SU-DHL-6 (cell line): ENCODE results near the gene DUSP16.

Source experiments
- EZH2phosphoT487 ChIP-seq: fragments of 200-600 bp; sonication (generic), shearing (Covaris generic); conservative IDR thresholded peaks from 2 replicates; pipeline ENCODE4 v1.6.1; 2018; ENCODE audit warnings: mild to moderate bottlenecking, antibody characterized with exemption, low read length, moderate library complexity, mixed read lengths
- TF ChIP-seq, protein P1 (sequence below): fragments of 200-600 bp; sonication (generic); IDR thresholded peaks from one replicate; pipeline ENCODE4 v1.5.1; 2017; ENCODE audit warnings: antibody characterized with exemption, mild to moderate bottlenecking, low read length, moderate library complexity; ENCODE audit not compliant: insufficient read depth, poor library complexity, severe bottlenecking

GRCh38 chr12:12492547-12492946, 70.1 kb downstream of the DUSP16 start:
- TF ChIP-seq, protein P1, sequence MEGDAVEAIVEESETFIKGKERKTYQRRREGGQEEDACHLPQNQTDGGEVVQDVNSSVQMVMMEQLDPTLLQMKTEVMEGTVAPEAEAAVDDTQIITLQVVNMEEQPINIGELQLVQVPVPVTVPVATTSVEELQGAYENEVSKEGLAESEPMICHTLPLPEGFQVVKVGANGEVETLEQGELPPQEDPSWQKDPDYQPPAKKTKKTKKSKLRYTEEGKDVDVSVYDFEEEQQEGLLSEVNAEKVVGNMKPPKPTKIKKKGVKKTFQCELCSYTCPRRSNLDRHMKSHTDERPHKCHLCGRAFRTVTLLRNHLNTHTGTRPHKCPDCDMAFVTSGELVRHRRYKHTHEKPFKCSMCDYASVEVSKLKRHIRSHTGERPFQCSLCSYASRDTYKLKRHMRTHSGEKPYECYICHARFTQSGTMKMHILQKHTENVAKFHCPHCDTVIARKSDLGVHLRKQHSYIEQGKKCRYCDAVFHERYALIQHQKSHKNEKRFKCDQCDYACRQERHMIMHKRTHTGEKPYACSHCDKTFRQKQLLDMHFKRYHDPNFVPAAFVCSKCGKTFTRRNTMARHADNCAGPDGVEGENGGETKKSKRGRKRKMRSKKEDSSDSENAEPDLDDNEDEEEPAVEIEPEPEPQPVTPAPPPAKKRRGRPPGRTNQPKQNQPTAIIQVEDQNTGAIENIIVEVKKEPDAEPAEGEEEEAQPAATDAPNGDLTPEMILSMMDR, result no peak
- no peak for TF ChIP-seq EZH2phosphoT487
